ENCODE measurements around the gene SMIM41. TPM values are rescaled to one million over a fixed set of nuclear protein-coding genes. Genes with fewer than 3 reads are reported as not detected.

The SMIM41 gene
- total RNA-seq, 4 donors from 2014 or later, result 0.64 to 1.5 (median 0.80) TPM; not detected in 1

DNA sequence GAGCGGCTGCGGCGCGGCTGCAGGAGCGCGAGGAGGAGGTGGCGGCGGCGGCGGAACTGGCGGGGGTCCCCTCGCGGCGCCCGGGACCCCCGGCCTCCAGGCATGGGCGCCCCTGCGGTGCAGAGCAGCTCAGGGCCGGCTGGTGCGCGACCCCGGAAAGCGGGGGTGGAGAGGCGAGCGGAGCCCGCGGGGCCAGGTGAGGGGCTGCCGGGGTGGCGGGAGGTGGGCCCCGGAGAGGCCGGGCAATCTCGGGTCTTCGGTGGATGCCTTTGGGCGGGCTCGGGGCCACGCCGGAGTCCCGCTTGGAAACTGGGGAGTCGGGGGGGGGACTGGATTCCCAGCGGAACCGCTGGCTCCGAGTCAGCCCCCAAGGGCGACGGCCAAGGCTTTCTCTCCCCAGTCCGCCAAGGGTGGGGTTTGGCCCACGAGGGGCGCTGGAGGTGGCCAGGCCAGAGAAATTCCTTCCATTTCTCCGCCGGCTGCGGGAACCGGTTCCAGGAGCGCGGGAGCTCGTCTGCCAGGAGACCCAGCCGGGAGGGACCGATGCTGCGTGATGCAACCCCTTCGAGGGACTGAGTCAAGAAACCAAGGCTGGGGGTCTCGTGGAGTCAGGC lies 42.1 kb upstream of the SMIM41 start:
- H3K4me1 ChIP-seq, result peaks cover 15 to 41% (median 28%) of the 10 kb centered on the region in 4 donors
- in situ Hi-C loops (cut with MboI; ENCODE audit: low pct_ligation_motif_present in 1 of 4, low pct_unique_long_range_greater_than_20kb in 1 of 4, low sequenced_read_pairs in 3 of 4), result no loop called here
- H3K36me3 ChIP-seq, result no peaks in the 10 kb centered on the region
- no peaks in the 10 kb centered on the region for H3K27me3 ChIP-seq
- WGBS, 2 donors (ENCODE audit: low coverage in 1 of 2), result 1% methylated on average over 36 of the region's 59 CpGs; no CpG with 5 or more reads in 1 of the 2 donors
- intact Hi-C loops (cut with DNase I; ENCODE audit: low total_unique reads), result loop anchor here (1.0 kb wide), 1 partner anchor 32 kb away; the partner anchor contains the start of gene ATG101
- peak; percentile 61 for DNase-seq
- H3K27ac ChIP-seq, result peak overlapping the region; percentile 81 to 89 (median 86)
- H3K9me3 ChIP-seq, result no peaks in the 10 kb centered on the region
- no peak for TF ChIP-seq EP300 (IDR thresholded peaks at IDR 0.05; ENCODE audit: low read depth)
- TF ChIP-seq POLR2AphosphoS5 (IDR thresholded peaks at IDR 0.05), result peak; percentile 8 to 35 (median 25)
- TF ChIP-seq CTCF (IDR thresholded peaks at IDR 0.05), result no peak
- peak; percentile 10 for TF ChIP-seq POLR2A (IDR thresholded peaks at IDR 0.05)
- H3K4me3 ChIP-seq, result peak overlapping the region; percentile 51 to 75 (median 62)

GRCh38 chr12:52038447-52038846 lies 41.1 kb upstream of the SMIM41 start:
- Histone ChIP-seq H3K27ac (peak overlapping the region; percentile 81 to 89 (median 86)), H3K4me3 (no peak overlapping the region), H3K9me3 (no peaks in the 10 kb centered on the region), H3K36me3 (no peaks in the 10 kb centered on the region), H3K27me3 (no peaks in the 10 kb centered on the region), H3K4me1 (peaks cover 13 to 34% (median 20%) of the 10 kb centered on the region in 4 donors)
- no peak for TF ChIP-seq EP300 (IDR thresholded peaks at IDR 0.05; ENCODE audit: low read depth)
- no peak for TF ChIP-seq POLR2A (IDR thresholded peaks at IDR 0.05)
- no peak for TF ChIP-seq CTCF (IDR thresholded peaks at IDR 0.05)
- no peak for TF ChIP-seq POLR2AphosphoS5 (IDR thresholded peaks at IDR 0.05)
- in situ Hi-C loops (cut with MboI; ENCODE audit: low pct_ligation_motif_present in 1 of 4, low pct_unique_long_range_greater_than_20kb in 1 of 4, low sequenced_read_pairs in 3 of 4) (no loop called here), intact Hi-C loops (cut with DNase I; ENCODE audit: low total_unique reads) (no loop called here)
- no peak for DNase-seq
- 69 to 90% methylated on average over 2 to 6 of the region's 6 CpGs for WGBS, 2 donors (ENCODE audit: low coverage in 1 of 2)

- Histone ChIP-seq H3K27me3 (no peaks in the 10 kb centered on the region), H3K9me3 (no peaks in the 10 kb centered on the region), H3K36me3 (no peaks in the 10 kb centered on the region), H3K27ac (peak overlapping the region in 2 of 4 donors; percentile 16 to 73), H3K4me3 (no peak overlapping the region), H3K4me1 (peaks cover 29 to 49% (median 32%) of the 10 kb centered on the region in 4 donors)
- intact Hi-C loops (cut with DNase I; ENCODE audit: low total_unique reads), result no loop called here
- in situ Hi-C loops (cut with MboI; ENCODE audit: low pct_ligation_motif_present in 1 of 4, low pct_unique_long_range_greater_than_20kb in 1 of 4, low sequenced_read_pairs in 3 of 4), result no loop called here
- no peak for DNase-seq
- 77 to 92% methylated on average over 2 to 3 of the region's 3 CpGs for WGBS, 2 donors (ENCODE audit: low coverage in 1 of 2)
- TF ChIP-seq POLR2AphosphoS5 (IDR thresholded peaks at IDR 0.05) (no peak), POLR2A (IDR thresholded peaks at IDR 0.05) (no peak)
These were observed 38.5 kb upstream of the SMIM41 start for GRCh38 chr12:52041035-52041434.

GRCh38 chr12:52041695-52042123 lies 37.8 kb upstream of the SMIM41 start:
- Histone ChIP-seq H3K4me1 (peaks cover 32 to 49% (median 32%) of the 10 kb centered on the region in 4 donors), H3K36me3 (no peaks in the 10 kb centered on the region), H3K27me3 (no peaks in the 10 kb centered on the region), H3K9me3 (no peaks in the 10 kb centered on the region), H3K27ac (peak overlapping the region in 3 of 4 donors; percentile 16 to 90 (median 73)), H3K4me3 (no peak overlapping the region)
- intact Hi-C loops (cut with DNase I; ENCODE audit: low total_unique reads), result no loop called here
- DNase-seq, result no peak
- in situ Hi-C loops (cut with MboI; ENCODE audit: low pct_ligation_motif_present in 1 of 4, low pct_unique_long_range_greater_than_20kb in 1 of 4, low sequenced_read_pairs in 3 of 4), result no loop called here
- TF ChIP-seq EP300 (IDR thresholded peaks at IDR 0.05; ENCODE audit: low read depth) (no peak), CTCF (IDR thresholded peaks at IDR 0.05) (no peak), POLR2A (IDR thresholded peaks at IDR 0.05) (no peak), POLR2AphosphoS5 (IDR thresholded peaks at IDR 0.05) (no peak)
- WGBS, 2 donors (ENCODE audit: low coverage in 1 of 2), result 62% methylated on average over 6 of the region's 6 CpGs; no CpG with 5 or more reads in 1 of the 2 donors
